HEK293T (cell line): Measurements from ENCODE around the gene OR5H14.

ENCODE experiments used
- BHLHE40 ChIP-seq: fragments of 450-650 bp; IDR thresholded peaks from 2 replicates; pipeline ENCODE4 v1.6.1; 2016; ENCODE audit warnings: mild to moderate bottlenecking, moderate library complexity, borderline replicate concordance
- FOXA1 ChIP-seq: fragments of 450-650 bp; IDR thresholded peaks from 2 replicates; pipeline ENCODE4 v1.6.1; 2016; ENCODE audit warnings: mild to moderate bottlenecking
- FOXM1 ChIP-seq: fragments of 450-650 bp; IDR thresholded peaks from 2 replicates; pipeline ENCODE4 v1.6.1; 2017; ENCODE audit warnings: mild to moderate bottlenecking, borderline replicate concordance
- HDGF ChIP-seq: fragments of 450-650 bp; IDR thresholded peaks from 2 replicates; pipeline ENCODE4 v1.6.1; 2017; ENCODE audit warnings: antibody characterized with exemption, borderline replicate concordance
- SP1 ChIP-seq: fragments of 450-650 bp; IDR thresholded peaks from 2 replicates; pipeline ENCODE4 v1.6.1; 2017
- SUZ12 ChIP-seq: fragments of 450-650 bp; IDR thresholded peaks from 2 replicates; pipeline ENCODE4 v1.6.1; 2016; ENCODE audit warnings: mild to moderate bottlenecking

DNA sequence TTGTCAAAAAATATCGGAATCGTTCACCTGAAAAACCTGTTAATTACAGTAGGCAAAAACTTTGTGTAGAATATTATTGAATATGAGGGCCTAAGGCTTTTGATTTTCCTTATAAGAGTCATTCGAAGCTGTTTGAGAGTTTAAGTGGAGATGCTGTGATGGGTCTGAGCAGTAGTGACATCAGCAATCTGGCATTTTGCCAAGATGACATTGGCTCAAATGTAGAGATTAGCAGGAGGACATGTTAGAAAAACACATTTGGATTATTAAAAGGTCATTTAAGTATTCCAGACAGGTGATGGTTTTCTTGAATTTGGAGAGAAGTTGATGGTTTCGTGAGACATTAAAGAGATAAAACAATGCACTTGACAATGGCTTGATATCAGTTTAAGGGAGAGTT lies 47.4 kb upstream of the OR5H14 start:
- no peak for TF ChIP-seq FOXA1
- no peak for TF ChIP-seq BHLHE40
- no peak for TF ChIP-seq SUZ12
- no peak for TF ChIP-seq SP1
- no peak for TF ChIP-seq FOXM1
- TF ChIP-seq HDGF: no peak
